Thyroid gland (tissue), 4 donors: Measurements from ENCODE around the gene PTPN4. TPM values are rescaled to one million over a fixed set of nuclear protein-coding genes. Genes with fewer than 3 reads are reported as not detected.
"Not testable (repeated sequence)": the region's sequence is repeated elsewhere in the genome, so short reads cannot be mapped to it uniquely, and the experiment has no call there.

Experiments used
- DNase-seq, 2 donors: peaks; one replicate each; pipeline ENCODE4 v3.0.0-alpha.2; 2019
- H3K27ac ChIP-seq, 3 donors: fragments of 200-600 bp; sonication (generic); 1 replicate in 2 of 3; 2 replicates in 1 of 3; pipeline ENCODE4 v1.5.1; 2016 to 2019; ENCODE audit warnings: mild to moderate bottlenecking in 1 of 3, moderate library complexity in 1 of 3
- H3K27me3 ChIP-seq: fragments of 200-600 bp; sonication (generic); one replicate; pipeline ENCODE4 v1.5.1; 2019
- H3K36me3 ChIP-seq, 2 donors: fragments of 200-600 bp; sonication (generic); one replicate each; pipeline ENCODE4 v1.5.1; 2016 to 2019
- H3K4me1 ChIP-seq, 2 donors: fragments of 200-600 bp; sonication (generic); one replicate each; pipeline ENCODE4 v1.5.1; 2017 to 2019
- H3K4me3 ChIP-seq, 3 donors: fragments of 200-600 bp; sonication (generic); replicated peaks in 1 of 3; 1 replicate in 2 of 3; 2 replicates in 1 of 3; pipeline ENCODE4 v1.5.1; 2016; ENCODE audit warnings: mild to moderate bottlenecking in 1 of 3
- H3K9me3 ChIP-seq: fragments of 200-600 bp; sonication (generic); one replicate; pipeline ENCODE4 v1.5.1; 2017
- POLR2A ChIP-seq, 2 donors: fragments of 450-650 bp; IDR thresholded peaks; one replicate each; pipeline ENCODE4 v1.6.1; 2017; ENCODE audit warnings: antibody characterized with exemption in 2 of 2, mild to moderate bottlenecking in 2 of 2, moderate library complexity in 1 of 2
- WGBS, 2 donors: methylation state at CpG; one replicate each; pipeline ENCODE4 v1.1.5; 2017; 5-methylcytosine and 5-hydroxymethylcytosine counted together
- intact Hi-C: fragments of 100-400 bp; cut with DNase I; formaldehyde crosslinking; loops from one replicate; pipeline ENCODE4 v1.15.1; 2023
- total RNA-seq, 4 donors: library from RNA; depleted of rRNA; stranded (reverse); fragments of >200 nt; gene quantifications; one replicate each; pipeline ENCODE4 v1.2.3, GENCODE V29; 2016
- TF ChIP-seq, protein P1 (sequence below), 6 experiments: fragments of 200-600 bp in 3 of 6; fragments of 450-650 bp in 3 of 6; sonication (generic) in 3 of 6; IDR thresholded peaks; one replicate each; pipeline ENCODE4 v1.5.1; 2016 to 2019; ENCODE audit warnings: antibody characterized with exemption in 6 of 6, mild to moderate bottlenecking in 2 of 6, inconsistent platforms in 1 of 6, moderate library complexity in 1 of 6

The PTPN4 gene
- total RNA-seq, 4 donors from 2014 or later = 79.1 to 131 (median 114) TPM

DNA sequence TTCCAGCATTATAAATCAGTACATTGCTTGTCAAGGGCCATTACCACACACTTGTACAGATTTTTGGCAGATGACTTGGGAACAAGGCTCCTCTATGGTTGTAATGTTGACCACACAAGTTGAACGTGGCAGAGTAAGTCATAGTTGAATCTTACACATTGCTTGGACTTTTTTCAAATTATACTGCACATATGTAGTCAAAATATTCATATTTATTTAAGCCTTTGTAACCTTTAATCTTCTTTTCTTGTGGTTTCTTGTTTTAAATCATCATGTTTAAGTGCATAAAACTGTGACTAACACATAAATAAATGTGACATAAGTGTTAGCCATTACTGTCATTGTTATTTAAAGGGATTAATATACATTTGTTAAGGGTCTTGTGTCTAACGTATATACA lies 201.1 kb downstream of the PTPN4 start:
- Histone ChIP-seq H3K36me3 (peaks cover 4 to 8% of the 10 kb centered on the region in 2 donors), H3K27ac (peak overlapping the region in 1 of 3 donors; percentile 11), H3K27me3 (no peaks in the 10 kb centered on the region), H3K9me3 (no peaks in the 10 kb centered on the region), H3K4me1 (no peaks in the 10 kb centered on the region), H3K4me3 (no peak overlapping the region)
- WGBS, 2 donors = 56 to 61% methylated on average over 2 of the region's 2 CpGs
- TF ChIP-seq, protein P1, sequence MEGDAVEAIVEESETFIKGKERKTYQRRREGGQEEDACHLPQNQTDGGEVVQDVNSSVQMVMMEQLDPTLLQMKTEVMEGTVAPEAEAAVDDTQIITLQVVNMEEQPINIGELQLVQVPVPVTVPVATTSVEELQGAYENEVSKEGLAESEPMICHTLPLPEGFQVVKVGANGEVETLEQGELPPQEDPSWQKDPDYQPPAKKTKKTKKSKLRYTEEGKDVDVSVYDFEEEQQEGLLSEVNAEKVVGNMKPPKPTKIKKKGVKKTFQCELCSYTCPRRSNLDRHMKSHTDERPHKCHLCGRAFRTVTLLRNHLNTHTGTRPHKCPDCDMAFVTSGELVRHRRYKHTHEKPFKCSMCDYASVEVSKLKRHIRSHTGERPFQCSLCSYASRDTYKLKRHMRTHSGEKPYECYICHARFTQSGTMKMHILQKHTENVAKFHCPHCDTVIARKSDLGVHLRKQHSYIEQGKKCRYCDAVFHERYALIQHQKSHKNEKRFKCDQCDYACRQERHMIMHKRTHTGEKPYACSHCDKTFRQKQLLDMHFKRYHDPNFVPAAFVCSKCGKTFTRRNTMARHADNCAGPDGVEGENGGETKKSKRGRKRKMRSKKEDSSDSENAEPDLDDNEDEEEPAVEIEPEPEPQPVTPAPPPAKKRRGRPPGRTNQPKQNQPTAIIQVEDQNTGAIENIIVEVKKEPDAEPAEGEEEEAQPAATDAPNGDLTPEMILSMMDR (IDR thresholded peaks at IDR 0.05) = no peak
- TF ChIP-seq POLR2A (IDR thresholded peaks at IDR 0.05) = no peak
- intact Hi-C loops = no loop called here
- DNase-seq = peak; percentile 15 to 26

DNA sequence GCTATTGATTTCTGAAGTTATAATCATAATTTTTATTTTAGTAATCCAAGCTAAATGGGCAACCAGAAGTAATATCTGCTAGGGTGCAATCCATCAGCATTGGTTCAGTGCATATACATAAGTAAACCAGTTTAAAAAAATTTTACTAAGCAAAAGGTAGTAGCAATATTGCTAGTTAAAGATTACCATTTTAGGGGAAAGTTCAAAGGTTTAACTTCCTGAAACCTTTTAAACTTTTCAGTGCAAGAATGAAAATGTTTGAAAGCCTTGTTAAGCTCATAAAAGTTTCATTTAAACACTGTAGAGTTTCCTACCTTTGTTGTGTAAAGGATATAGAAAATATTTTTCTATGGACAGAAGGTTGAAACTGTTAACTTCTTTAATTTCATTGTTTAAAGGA lies 222.2 kb downstream of the PTPN4 start:
- TF ChIP-seq, protein P1 (IDR thresholded peaks at IDR 0.05) = no peak
- no peak for TF ChIP-seq POLR2A (IDR thresholded peaks at IDR 0.05)
- Histone ChIP-seq H3K9me3 (no peaks in the 10 kb centered on the region), H3K4me3 (no peak overlapping the region), H3K27ac (no peak overlapping the region), H3K36me3 (no peaks in the 10 kb centered on the region), H3K4me1 (no peaks in the 10 kb centered on the region), H3K27me3 (no peaks in the 10 kb centered on the region)
- DNase-seq = no peak
- intact Hi-C loops = no loop called here

DNA sequence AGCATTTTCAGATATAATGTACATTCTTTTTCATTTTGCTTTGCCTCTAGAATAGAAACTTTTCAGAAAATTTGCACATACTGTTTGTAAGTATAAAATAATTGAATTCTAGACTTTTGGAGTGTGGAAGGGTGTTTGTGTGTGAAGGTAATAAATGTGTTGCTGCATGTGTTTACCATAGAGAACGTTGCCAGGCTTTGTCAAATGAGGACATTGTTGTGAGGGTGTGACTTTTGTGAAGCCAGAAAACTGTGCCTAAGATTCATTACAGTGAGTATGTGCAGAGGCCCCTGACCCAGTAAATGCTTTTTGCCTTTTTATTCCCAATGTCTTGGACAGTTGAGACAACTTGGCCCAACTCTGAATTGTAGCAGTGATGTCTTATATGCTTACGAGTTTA lies 222.8 kb downstream of the PTPN4 start:
- 93% methylated on average over 2 of the region's 2 CpGs for WGBS, 2 donors
- Histone ChIP-seq H3K27ac (no peak overlapping the region), H3K27me3 (no peaks in the 10 kb centered on the region), H3K36me3 (no peaks in the 10 kb centered on the region), H3K9me3 (no peaks in the 10 kb centered on the region), H3K4me1 (no peaks in the 10 kb centered on the region), H3K4me3 (no peak overlapping the region)
- TF ChIP-seq, protein P1 (IDR thresholded peaks at IDR 0.05) = no peak
- TF ChIP-seq POLR2A (IDR thresholded peaks at IDR 0.05) = no peak
- DNase-seq = no peak
- intact Hi-C loops = no loop called here

DNA sequence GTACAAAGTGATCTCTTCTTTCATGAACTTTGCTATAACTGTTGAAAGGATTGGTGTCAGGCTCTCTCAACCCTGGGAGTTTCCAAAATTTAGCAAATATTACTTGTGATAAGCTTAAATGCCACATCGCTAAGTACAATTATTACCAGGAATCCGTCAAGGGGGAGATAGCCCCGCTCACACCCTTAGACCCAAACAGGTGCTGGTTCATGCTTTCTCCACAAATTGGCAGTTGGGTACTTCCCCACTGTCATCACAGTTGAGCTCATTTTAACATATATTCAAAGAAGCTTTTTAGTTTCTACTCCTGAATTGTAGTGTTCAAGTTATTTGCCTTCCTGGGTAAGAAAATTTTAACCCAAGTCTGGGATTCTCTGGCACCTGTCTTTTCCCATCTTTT lies 223.4 kb downstream of the PTPN4 start:
- no peak overlapping the region for H3K27ac ChIP-seq
- H3K36me3 ChIP-seq = no peaks in the 10 kb centered on the region
- DNase-seq = no peak
- H3K27me3 ChIP-seq = no peaks in the 10 kb centered on the region
- no peaks in the 10 kb centered on the region for H3K4me1 ChIP-seq
- no peak overlapping the region for H3K4me3 ChIP-seq
- WGBS, 2 donors = 97 to 98% methylated on average over 3 of the region's 3 CpGs
- TF ChIP-seq POLR2A (IDR thresholded peaks at IDR 0.05) = no peak
- TF ChIP-seq, protein P1 (IDR thresholded peaks at IDR 0.05) = no peak
- intact Hi-C loops = no loop called here
- no peaks in the 10 kb centered on the region for H3K9me3 ChIP-seq

DNA sequence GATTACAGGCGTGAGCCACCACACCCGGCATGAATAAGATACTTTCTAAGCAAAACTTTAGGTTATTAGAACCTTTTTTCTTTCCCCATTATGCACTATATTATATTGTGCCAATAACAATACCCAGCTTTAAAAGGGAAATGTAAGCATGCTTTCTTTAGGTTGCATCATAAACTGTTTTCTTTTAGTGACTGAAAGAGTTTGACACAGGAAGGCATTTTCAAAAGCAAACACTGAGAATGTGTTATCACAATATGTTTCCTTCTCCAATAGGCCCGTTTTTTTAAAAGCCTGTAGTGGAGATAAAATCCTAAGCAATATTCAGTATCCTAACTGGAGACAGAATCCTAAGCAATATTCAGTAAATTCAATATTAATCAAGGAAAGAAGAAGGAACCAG lies 236.4 kb downstream of the PTPN4 start:
- H3K9me3 ChIP-seq = no peaks in the 10 kb centered on the region
- no peak overlapping the region for H3K27ac ChIP-seq
- H3K36me3 ChIP-seq = no peaks in the 10 kb centered on the region
- DNase-seq = no peak
- WGBS, 2 donors = 83 to 84% methylated on average over 3 of the region's 3 CpGs
- no peaks in the 10 kb centered on the region for H3K4me1 ChIP-seq
- no peak overlapping the region for H3K4me3 ChIP-seq
- H3K27me3 ChIP-seq = no peaks in the 10 kb centered on the region
- intact Hi-C loops = no loop called here
- TF ChIP-seq, protein P1 (IDR thresholded peaks at IDR 0.05) = no peak
- TF ChIP-seq POLR2A (IDR thresholded peaks at IDR 0.05) = no peak

DNA sequence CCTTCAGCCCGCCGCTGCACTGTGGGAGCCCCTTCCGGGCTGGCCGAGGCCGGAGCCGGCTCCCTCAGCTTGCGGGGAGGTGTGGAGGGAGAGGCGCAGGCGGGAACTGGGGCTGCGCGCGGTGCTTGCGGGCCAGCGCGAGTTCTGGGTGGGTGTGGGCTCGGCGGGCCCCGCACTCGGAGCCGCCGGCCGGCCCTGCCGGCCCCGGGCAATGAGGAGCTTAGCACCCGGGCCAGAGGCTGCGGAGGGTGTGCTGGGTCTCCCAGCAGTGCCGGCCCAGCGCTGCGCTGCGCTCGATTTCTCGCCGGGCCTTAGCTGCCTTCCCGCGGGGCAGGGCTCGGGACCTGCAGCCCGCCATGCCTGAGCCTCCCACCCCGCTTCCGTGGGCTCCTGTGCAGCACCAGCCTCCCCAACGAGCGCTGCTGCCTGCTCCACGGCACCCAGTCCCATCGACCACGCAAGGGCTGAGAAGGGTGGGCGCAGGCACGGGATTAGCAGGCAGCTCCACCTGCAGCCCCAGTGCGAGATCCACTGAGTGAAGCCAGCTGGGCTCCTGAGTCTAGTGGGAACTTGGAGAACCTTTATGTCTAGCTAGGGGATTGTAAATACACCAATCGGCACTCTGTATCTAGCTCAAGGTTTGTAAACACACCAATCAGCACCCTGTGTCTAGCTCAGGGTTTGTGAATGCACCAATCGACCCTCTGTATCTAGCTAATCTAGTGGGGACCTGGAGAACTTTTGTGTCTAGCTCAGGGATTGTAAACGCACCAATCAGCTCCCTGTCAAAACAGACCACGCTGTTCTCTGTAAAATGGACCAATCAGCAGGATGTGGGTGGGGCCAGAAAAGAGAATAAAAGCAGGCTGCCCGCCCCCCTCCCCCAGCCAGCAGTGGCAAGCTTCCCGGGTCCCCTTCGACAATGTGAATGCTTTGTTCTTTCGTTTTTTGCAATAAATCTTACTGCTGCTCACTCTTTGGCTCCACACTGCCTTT lies 237.5 kb downstream of the PTPN4 start:
- H3K4me3 ChIP-seq, H3K27ac ChIP-seq, H3K9me3 ChIP-seq, H3K27me3 ChIP-seq, intact Hi-C loops, DNase-seq, H3K4me1 ChIP-seq, H3K36me3 ChIP-seq: not testable (repeated sequence)
- whole genome bisulfite sequencing, 2 donors = 93 to 96% methylated on average over 16 to 33 of the region's 55 CpGs
